AG09309 (cell line): Measurements from ENCODE around the gene CGNL1.

Experiments
- DNase-seq: peaks from one replicate; pipeline ENCODE4 v3.0.0-alpha.2; 2010; ENCODE audit warnings: low read depth
- H3K4me3 ChIP-seq: 2 replicates; pipeline ENCODE4 v1.5.1; 2011; ENCODE audit warnings: mild to moderate bottlenecking, low read depth, low read length, moderate library complexity; ENCODE audit not compliant: control insufficient read depth
- CTCF ChIP-seq: IDR thresholded peaks from 2 replicates; pipeline ENCODE4 v1.5.1; 2011; ENCODE audit warnings: mild to moderate bottlenecking, low read depth, low read length, inconsistent platforms; ENCODE audit not compliant: insufficient read depth, control insufficient read depth; ENCODE audit errors: missing control alignments

Gene CGNL1

DNA sequence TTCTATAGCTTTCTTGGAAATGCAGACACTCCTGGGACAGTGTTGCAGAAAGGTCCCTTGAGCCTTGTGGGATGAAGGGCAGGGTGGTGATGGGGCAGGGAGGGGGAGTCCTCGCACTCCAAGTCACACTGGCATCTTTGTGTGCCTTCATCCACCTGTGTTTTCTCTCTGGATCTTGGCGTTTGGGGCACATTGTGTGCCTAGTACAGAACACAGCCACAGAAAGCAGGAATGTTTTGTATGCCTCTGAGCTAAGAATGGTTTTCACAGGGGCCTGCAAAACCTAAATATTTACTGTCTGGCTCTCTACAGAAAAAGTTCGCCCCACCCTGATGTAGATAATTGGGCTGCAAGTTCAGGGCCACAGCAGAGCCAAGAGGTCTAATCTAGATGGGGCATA, 221.1 kb downstream of the CGNL1 start:
- no peak for TF ChIP-seq CTCF
- DNase-seq, result no peak
- H3K4me3 ChIP-seq, result no peak overlapping the region

DNA sequence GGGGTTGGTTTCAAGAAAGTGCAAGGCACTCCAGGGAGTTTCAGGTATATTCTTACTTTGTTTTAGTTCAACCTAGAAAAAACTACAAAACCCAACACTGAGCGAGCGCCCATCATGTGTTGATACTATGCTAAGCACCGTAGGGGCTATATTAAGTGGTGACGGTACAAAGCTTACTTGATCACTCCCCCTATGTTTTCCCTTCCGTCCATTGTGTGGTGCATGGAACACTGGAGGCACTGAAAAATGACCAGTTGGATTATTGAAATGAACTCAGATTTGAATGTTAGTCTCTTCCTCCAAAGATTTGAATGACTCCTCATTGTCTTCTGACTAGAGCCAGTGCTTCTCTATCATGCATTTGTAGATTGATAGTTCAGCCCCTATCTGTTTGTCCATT, 222.0 kb downstream of the CGNL1 start:
- no peak for TF ChIP-seq CTCF
- H3K4me3 ChIP-seq, result no peak overlapping the region
- DNase-seq, result no peak

DNA sequence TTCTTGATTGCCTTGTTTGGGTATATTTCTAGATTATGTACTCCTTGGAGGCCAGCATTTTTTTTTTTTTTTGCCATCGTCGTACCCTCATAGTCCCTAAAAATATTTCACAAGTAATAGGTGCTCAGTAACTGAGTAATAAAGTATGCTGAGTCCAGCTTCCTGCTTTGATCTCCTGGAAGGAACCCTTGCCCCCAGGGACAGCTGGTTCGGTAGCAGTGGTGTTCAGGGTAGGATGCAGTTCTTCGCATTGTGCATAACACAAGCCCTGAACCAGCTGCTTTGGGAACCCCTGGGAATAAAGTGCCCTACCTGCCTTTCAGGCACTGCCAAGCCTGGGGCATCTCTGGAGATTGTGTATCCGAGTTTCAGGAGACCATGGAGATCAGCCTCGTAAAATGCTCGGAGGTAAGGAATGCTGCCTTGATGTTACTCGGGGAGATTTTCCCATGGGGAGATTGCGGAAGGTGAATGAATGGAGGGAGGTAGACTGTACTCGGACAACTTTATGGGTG, 223.0 kb downstream of the CGNL1 start:
- H3K4me3 ChIP-seq, result no peak overlapping the region
- no peak for TF ChIP-seq CTCF
- DNase-seq, result no peak

- TF ChIP-seq CTCF, result no peak
- DNase-seq, result no peak
- no peak overlapping the region for H3K4me3 ChIP-seq
Measured at GRCh38 chr15:57600197-57600596, 223.9 kb downstream of the CGNL1 start.
